A549 (cell line): ENCODE measurements around the gene TACC2. TPM values are rescaled to one million over a fixed set of nuclear protein-coding genes. Genes with fewer than 3 reads are reported as not detected.

Experiments
- ATAC-seq, 2 experiments: fragments of 200-7000 bp in 1 of 2; fragments of >200 bp in 1 of 2; cut with Nextera tagmentation in 1 of 2; cut with Tn5 transposase in 1 of 2; 3 replicates each; pipeline versions ENCODE4 v1.8.0 to v1.9.1; 2018 to 2020; ENCODE audit warnings: mild to moderate bottlenecking in 1 of 2, moderate library complexity in 1 of 2
- CTCF ChIA-PET: fragments of 300-600 bp; sonication (Branson Sonifier 250); formaldehyde crosslinking; extraction: SDS; loops from one replicate; lab custom pipeline; 2021; ENCODE audit warnings: antibody characterized with exemption, inconsistent platforms; lab: Yijun Ruan, JAX
- POLR2A ChIA-PET: fragments of 350-600 bp; formaldehyde crosslinking; extraction: SDS; loops from one replicate; lab custom pipeline; 2021; ENCODE audit warnings: antibody characterized with exemption, inconsistent platforms; lab: Yijun Ruan, JAX
- DNase-seq, 2 experiments: peaks; one replicate each; pipeline versions ENCODE4 v3.0.0 to v3.0.0-alpha.2; 2011 to 2016; ENCODE audit warnings: low read depth in 1 of 2, low spot score in 1 of 2
- FAIRE-seq: peaks from 2 replicates; lab custom pipeline; 2011; peaks lifted over from hg19 to GRCh38; lab: Jason Lieb, UNC
- H3K27ac ChIP-seq, 2 experiments: fragments of >200 bp; sonication (Bioruptor Twin); formaldehyde crosslinking; 3 replicates each; pipeline ENCODE4 v1.5.1; 2016 to 2017
- H3K4me1 ChIP-seq: fragments of >200 bp; sonication (Bioruptor Twin); formaldehyde crosslinking; 3 replicates; pipeline ENCODE4 v1.6.1; 2016
- H3K4me2 ChIP-seq: fragments of >200 bp; sonication (Bioruptor Twin); formaldehyde crosslinking; 3 replicates; pipeline ENCODE4 v1.6.1; 2016
- H3K4me3 ChIP-seq: fragments of >200 bp; sonication (Bioruptor Twin); formaldehyde crosslinking; 3 replicates; pipeline ENCODE4 v1.5.1; 2016
- H3K9me3 ChIP-seq: fragments of >200 bp; sonication (Bioruptor Twin); formaldehyde crosslinking; 3 replicates; pipeline ENCODE4 v1.6.1; 2016
- CHD4 ChIP-seq: fragments of 200-600 bp; sonication (generic); IDR thresholded peaks from 2 replicates; pipeline ENCODE4 v1.6.1; 2016; ENCODE audit warnings: antibody characterized with exemption, mild to moderate bottlenecking, borderline replicate concordance
- CTCF ChIP-seq: fragments of >200 bp; sonication (Bioruptor Twin); formaldehyde crosslinking; IDR thresholded peaks from 3 replicates; pipeline ENCODE4 v1.5.1; 2016
- EHF ChIP-seq: fragments of 250-450 bp; sonication (Bioruptor Pico); IDR thresholded peaks from 2 replicates; pipeline ENCODE4 v1.5.0; 2020; ENCODE audit warnings: mild to moderate bottlenecking
- EHMT2 ChIP-seq: fragments of 200-600 bp; sonication (generic); IDR thresholded peaks from 2 replicates; pipeline ENCODE4 v1.6.1; 2016; ENCODE audit warnings: antibody characterized with exemption, low read depth, mild to moderate bottlenecking, moderate library complexity
- EP300 ChIP-seq, 2 experiments: fragments of >200 bp; sonication (Bioruptor Twin); formaldehyde crosslinking; IDR thresholded peaks; 2 replicates in 1 of 2; 3 replicates in 1 of 2; pipeline ENCODE4 v1.6.1; 2016 to 2017
- ESRRA ChIP-seq: fragments of 150-350 bp; IDR thresholded peaks from 2 replicates; pipeline ENCODE4 v1.6.1; 2014; ENCODE audit warnings: mild to moderate bottlenecking, low read length, borderline replicate concordance
- FOSB ChIP-seq: fragments of 250-450 bp; sonication (Bioruptor Pico); IDR thresholded peaks from 2 replicates; pipeline ENCODE4 v1.5.0; 2020; ENCODE audit warnings: mild to moderate bottlenecking, moderate library complexity
- FOSL2 ChIP-seq, 2 experiments: fragments of 450-650 bp in 1 of 2; fragments of >200 bp in 1 of 2; sonication (Bioruptor Twin) in 1 of 2; formaldehyde crosslinking; IDR thresholded peaks; 2 replicates each; pipeline versions ENCODE4 v1.5.0 to v1.6.1; 2016 to 2020; ENCODE audit warnings: mild to moderate bottlenecking in 1 of 2, moderate library complexity in 1 of 2
- GATA3 ChIP-seq: IDR thresholded peaks from 2 replicates; pipeline ENCODE4 v1.6.1; 2012; ENCODE audit warnings: borderline replicate concordance
- HES2 ChIP-seq: fragments of >200 bp; sonication (Bioruptor Twin); formaldehyde crosslinking; IDR thresholded peaks from 2 replicates; pipeline ENCODE4 v1.6.1; 2016
- HEYL ChIP-seq: fragments of 250-450 bp; sonication (Bioruptor Pico); IDR thresholded peaks from 2 replicates; pipeline ENCODE4 v1.8.0; 2021; ENCODE audit warnings: mild to moderate bottlenecking, moderate library complexity
- HOXB5 ChIP-seq: fragments of 250-450 bp; sonication (Bioruptor Pico); IDR thresholded peaks from 2 replicates; pipeline ENCODE4 v1.5.0; 2020; ENCODE audit warnings: mild to moderate bottlenecking, moderate library complexity
- KDM5A ChIP-seq: fragments of 200-600 bp; sonication (generic); IDR thresholded peaks from 2 replicates; pipeline ENCODE4 v1.6.1; 2016; ENCODE audit warnings: antibody characterized with exemption, mild to moderate bottlenecking
- MAFK ChIP-seq: fragments of 450-650 bp; IDR thresholded peaks from 2 replicates; pipeline ENCODE4 v1.6.1; 2014; ENCODE audit not compliant: partially characterized antibody
- MAZ ChIP-seq: fragments of 150-350 bp; IDR thresholded peaks from 2 replicates; pipeline ENCODE4 v1.6.1; 2014; ENCODE audit warnings: antibody characterized with exemption, low read depth, low read length, borderline replicate concordance
- MYC ChIP-seq: IDR thresholded peaks from 2 replicates; pipeline ENCODE4 v1.6.1; 2012; ENCODE audit warnings: mild to moderate bottlenecking, inconsistent platforms, low read length, improper control_type of control experiment, borderline replicate concordance
- POLR2A ChIP-seq: IDR thresholded peaks from 2 replicates; pipeline ENCODE4 v1.6.1; 2012; ENCODE audit warnings: mild to moderate bottlenecking, low read length
- RARB ChIP-seq: fragments of 250-450 bp; sonication (Bioruptor Pico); IDR thresholded peaks from 2 replicates; pipeline ENCODE4 v1.8.0; 2021; ENCODE audit warnings: mild to moderate bottlenecking, moderate library complexity
- RNF2 ChIP-seq: fragments of 200-600 bp; sonication (generic); IDR thresholded peaks from 2 replicates; pipeline ENCODE4 v1.6.1; 2016; ENCODE audit warnings: low read depth, mild to moderate bottlenecking, antibody characterized with exemption, moderate library complexity, borderline replicate concordance
- SMC3 ChIP-seq: fragments of >200 bp; sonication (Bioruptor Twin); formaldehyde crosslinking; IDR thresholded peaks from 3 replicates; pipeline ENCODE4 v1.6.1; 2018; ENCODE audit warnings: inconsistent platforms
- USF2 ChIP-seq: fragments of 450-650 bp; IDR thresholded peaks from 2 replicates; pipeline ENCODE4 v1.6.1; 2014; ENCODE audit warnings: antibody characterized with exemption
- ZFP36 ChIP-seq: fragments of 450-650 bp; IDR thresholded peaks from 2 replicates; pipeline ENCODE4 v1.6.1; 2014; ENCODE audit warnings: borderline replicate concordance; ENCODE audit not compliant: partially characterized antibody
- ZNF302 ChIP-seq: fragments of 250-450 bp; sonication (Bioruptor Pico); IDR thresholded peaks from 2 replicates; pipeline ENCODE4 v1.9.0; 2021; ENCODE audit warnings: inconsistent platforms, mild to moderate bottlenecking, moderate library complexity
- ZSCAN20 ChIP-seq: fragments of 250-450 bp; sonication (Bioruptor Pico); IDR thresholded peaks from 2 replicates; pipeline ENCODE4 v1.8.0; 2022; ENCODE audit warnings: mild to moderate bottlenecking, moderate library complexity
- WGBS: methylation state at CpG from one replicate; pipeline ENCODE4 v1.1.6; 2017; ENCODE audit errors: missing lambda C conversion rate; 5-methylcytosine and 5-hydroxymethylcytosine counted together
- polyA plus RNA-seq, 4 experiments: library from polyadenylated mRNA; depleted of rRNA in 3 of 4; stranded (reverse); fragments of >200 nt; fragmentation: RNase III in 1 of 4; extraction: RNeasy Plus Mini Kit Qiagen cat#74134 plus additional on column Dnase treatment in 1 of 4; gene quantifications; 2 replicates in 3 of 4; 3 replicates in 1 of 4; pipeline ENCODE4 v1.2.3, GENCODE V29; 2011 to 2017

TACC2 gene
- polyA plus RNA-seq, 2 of the 4 experiments (the other 2 are of a cell fraction): 83.3 to 128 TPM

GRCh38 chr10:122249991-122250750, 261.2 kb downstream of the TACC2 start (continued):
- TF ChIP-seq HEYL: no peak

- 88% methylated on average over 11 of the region's 11 CpGs for WGBS
- H3K4me1 ChIP-seq: no peaks in the 10 kb centered on the region
- no peak for TF ChIP-seq EHMT2
- peak; percentile 29 for TF ChIP-seq MAFK
- no peak for ATAC-seq
- POLR2A ChIA-PET: no interaction called here
- H3K4me2 ChIP-seq: no peak overlapping the region
- no peaks in the 10 kb centered on the region for H3K9me3 ChIP-seq
- CTCF ChIA-PET: interaction anchor here (8.3 kb wide), 1 partner anchor 17 kb away, joined by 64 read pairs; the partner anchor contains the start of gene BTBD16
- no peak overlapping the region for H3K4me3 ChIP-seq
- FAIRE-seq: no peak
- H3K27ac ChIP-seq: no peak overlapping the region
- no peak for DNase-seq
Observed at GRCh38 chr10:122251459-122252255, 262.7 kb downstream of the TACC2 start.

- FAIRE-seq: no peak
- Histone ChIP-seq H3K4me2 (no peak overlapping the region), H3K4me3 (no peak overlapping the region), H3K27ac (no peak overlapping the region), H3K4me1 (no peaks in the 10 kb centered on the region), H3K9me3 (no peaks in the 10 kb centered on the region)
- TF ChIP-seq MYC (no peak), ZNF302 (CRISPR knock-in tag) (no peak), SMC3 (no peak)
- 89% methylated on average over 3 of the region's 3 CpGs for WGBS
- no peak for ATAC-seq
- ChIA-PET CTCF (interaction anchor here (8.3 kb wide), 1 partner anchor 16 kb away, joined by 64 read pairs; the partner anchor contains the start of gene BTBD16), POLR2A (interaction anchor here (0.7 kb wide), 1 partner anchor 76 kb away, joined by 3 read pairs; no protein-coding TSS in a partner anchor)
- no peak for DNase-seq
Observed at GRCh38 chr10:122252805-122253204, 263.8 kb downstream of the TACC2 start.

- POLR2A ChIA-PET: no interaction called here
- 94% methylated on average over 2 of the region's 2 CpGs for WGBS
- Histone ChIP-seq H3K27ac (no peak overlapping the region), H3K4me3 (no peak overlapping the region), H3K4me2 (no peak overlapping the region), H3K9me3 (no peaks in the 10 kb centered on the region), H3K4me1 (no peaks in the 10 kb centered on the region)
- ATAC-seq (no peak), DNase-seq (no peak), FAIRE-seq (no peak)
- CTCF ChIA-PET: interaction anchor here (8.3 kb wide), 1 partner anchor 15 kb away, joined by 64 read pairs; the partner anchor contains the start of gene BTBD16
- TF ChIP-seq RNF2 (no peak), ZFP36 (peak; percentile 52)
Observed at GRCh38 chr10:122253605-122254004, 264.6 kb downstream of the TACC2 start.

GRCh38 chr10:122254831-122255230, 265.9 kb downstream of the TACC2 start:
- no peak for FAIRE-seq
- ATAC-seq: no peak
- DNase-seq: no peak
- no peak overlapping the region for H3K4me2 ChIP-seq
- H3K9me3 ChIP-seq: no peaks in the 10 kb centered on the region
- no peaks in the 10 kb centered on the region for H3K4me1 ChIP-seq
- no peak overlapping the region for H3K4me3 ChIP-seq
- WGBS: 95% methylated on average over 5 of the region's 5 CpGs
- no peak overlapping the region for H3K27ac ChIP-seq
- ChIA-PET CTCF (interaction anchor here (0.8 to 8.3 kb wide), 2 partner anchors 8 to 14 kb away, joined by 3 to 64 read pairs; partner anchors contain the start of gene BTBD16), POLR2A (no interaction called here)
- no peak for TF ChIP-seq GATA3
- no peak for TF ChIP-seq POLR2A
- no peak for TF ChIP-seq EHF (CRISPR knock-in tag)
- no peak for TF ChIP-seq USF2
- TF ChIP-seq FOSL2 (IDR thresholded peaks at IDR 0.05): no peak
- no peak for TF ChIP-seq FOSL2 (CRISPR knock-in tag; IDR thresholded peaks at IDR 0.05)
- no peak for TF ChIP-seq CTCF
- no peak for TF ChIP-seq RARB
- TF ChIP-seq KDM5A: no peak
- no peak for TF ChIP-seq HES2
- no peak for TF ChIP-seq ZFP36
- TF ChIP-seq MAZ: no peak
- no peak for TF ChIP-seq CHD4
- no peak for TF ChIP-seq ESRRA
- no peak for TF ChIP-seq HOXB5 (CRISPR knock-in tag)
- no peak for TF ChIP-seq ZSCAN20
- no peak for TF ChIP-seq HEYL
- TF ChIP-seq EP300 (IDR thresholded peaks at IDR 0.05): no peak
- TF ChIP-seq FOSB (CRISPR knock-in tag): no peak
